Measurements from ENCODE around the gene STK32B.

Gene STK32B

DNA sequence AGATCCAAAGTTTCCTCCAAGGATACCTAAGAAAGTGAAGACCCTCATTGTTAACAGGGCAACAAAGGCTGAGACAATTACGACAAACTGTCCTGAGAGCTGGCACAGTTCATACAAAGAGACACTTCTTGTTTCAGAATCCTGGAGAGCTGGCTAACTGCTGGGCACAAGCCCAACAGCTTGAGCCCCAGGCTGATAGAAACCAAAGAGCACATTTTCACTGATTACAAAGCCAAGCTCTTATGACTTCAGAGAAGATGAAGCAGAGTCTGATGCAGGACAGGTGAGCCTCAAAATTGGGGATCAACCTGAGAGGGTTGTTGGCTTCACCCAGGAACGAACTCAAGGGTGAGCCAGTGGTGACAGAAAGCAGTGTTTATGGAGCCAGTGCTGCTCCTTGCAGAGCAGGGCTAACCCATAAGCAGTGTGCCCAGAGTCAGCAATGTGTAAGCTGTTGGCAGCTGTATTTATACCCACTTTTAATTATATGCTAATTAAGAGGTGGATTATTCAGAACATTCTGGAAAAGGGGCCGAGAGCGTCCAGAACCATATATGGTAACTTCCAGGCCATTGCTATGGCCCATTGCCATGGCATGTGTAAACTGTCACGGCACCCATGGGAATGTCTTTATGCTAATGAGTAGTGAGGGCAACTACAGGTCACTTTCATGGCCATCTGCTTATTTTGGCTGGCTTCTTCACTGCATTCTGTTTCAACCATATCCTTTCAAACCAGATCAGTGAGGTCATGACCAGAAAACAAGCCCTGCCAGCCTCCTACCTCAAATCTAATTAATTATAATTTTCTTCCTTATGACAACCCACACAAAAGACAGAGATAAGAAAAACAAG, 473.4 kb downstream of the STK32B start:
- no peak overlapping the region for H3K4me2 ChIP-seq (ENCODE audit: low read length)
- peaks cover 4% of the 10 kb centered on the region for H3K4me1 ChIP-seq (ENCODE audit: control insufficient read depth, insufficient read depth, low read length)
- no peaks in the 10 kb centered on the region for H3K9me3 ChIP-seq (replicated peaks; ENCODE audit: low read length)
- no peak overlapping the region for H3K9ac ChIP-seq (ENCODE audit: low read depth, low read length)
- no peaks in the 10 kb centered on the region for H3K27me3 ChIP-seq (ENCODE audit: control insufficient read depth, insufficient read depth, low read length)
- peaks cover 14% of the 10 kb centered on the region for H3K36me3 ChIP-seq (ENCODE audit: insufficient read depth, low read length)
- no peak overlapping the region for H3K4me3 ChIP-seq (ENCODE audit: low read length)

DNA sequence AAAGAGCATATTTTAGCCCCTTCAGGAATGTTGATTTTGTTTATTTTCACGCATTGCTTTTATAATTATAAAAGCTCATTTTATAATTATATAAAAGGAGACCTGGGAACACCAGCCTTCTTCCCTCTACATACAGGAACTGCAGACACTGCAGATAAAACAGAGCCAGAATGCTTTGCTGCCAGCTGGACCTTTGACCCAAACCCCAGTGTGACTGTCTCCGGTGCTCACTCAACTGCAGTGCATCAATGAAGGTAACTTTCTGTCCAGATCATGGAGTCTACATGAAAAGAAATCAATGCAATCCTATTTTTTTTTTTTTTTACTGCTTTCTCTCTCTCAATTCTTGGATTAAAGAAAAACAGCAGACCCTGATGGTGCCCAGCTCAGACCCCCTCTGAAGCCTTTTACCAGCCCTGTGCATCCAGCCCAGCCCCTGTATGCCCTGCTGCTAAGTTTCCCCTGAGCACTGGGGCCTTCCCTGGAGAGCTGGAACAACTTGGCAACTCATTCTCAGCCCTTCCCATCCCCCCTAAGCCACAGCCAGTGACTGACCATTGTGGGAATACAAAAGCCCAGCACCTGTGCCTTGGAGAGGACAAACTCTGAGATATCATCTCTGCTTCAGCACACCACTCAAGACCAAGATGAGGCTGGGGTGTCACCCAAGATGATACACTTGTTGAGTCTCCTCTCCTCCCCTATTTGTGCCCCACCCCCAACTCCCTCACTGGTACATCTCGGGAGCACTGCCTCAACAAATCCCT, 475.0 kb downstream of the STK32B start:
- no peaks in the 10 kb centered on the region for H3K27me3 ChIP-seq (ENCODE audit: control insufficient read depth, insufficient read depth, low read length)
- peaks cover 23% of the 10 kb centered on the region for H3K36me3 ChIP-seq (ENCODE audit: insufficient read depth, low read length)
- H3K9ac ChIP-seq (ENCODE audit: low read depth, low read length), result no peak overlapping the region
- H3K4me2 ChIP-seq (ENCODE audit: low read length), result no peak overlapping the region
- H3K9me3 ChIP-seq (replicated peaks; ENCODE audit: low read length), result no peaks in the 10 kb centered on the region
- no peak overlapping the region for H3K4me3 ChIP-seq (ENCODE audit: low read length)
- H3K4me1 ChIP-seq (ENCODE audit: control insufficient read depth, insufficient read depth, low read length), result peaks cover 4% of the 10 kb centered on the region

DNA sequence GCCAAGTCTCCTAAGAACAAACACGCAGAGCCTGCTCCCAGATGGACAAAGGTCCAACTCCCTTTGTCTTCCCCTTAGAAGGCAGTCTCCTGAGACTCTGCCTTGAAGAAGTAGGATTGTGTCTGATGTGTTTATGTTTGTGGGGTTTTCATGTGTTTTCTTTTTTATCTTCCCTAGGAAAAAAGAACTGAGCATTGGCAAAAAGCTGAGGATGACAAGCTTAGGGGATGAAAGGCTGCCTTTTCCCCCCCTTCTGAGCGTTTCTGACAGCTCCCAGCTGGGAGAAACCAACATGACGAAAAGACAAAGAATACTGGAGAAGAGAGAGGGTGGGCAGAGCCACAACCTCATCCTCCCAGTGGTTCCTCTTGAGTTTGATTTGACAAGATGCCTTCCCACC, 475.9 kb downstream of the STK32B start:
- H3K4me3 ChIP-seq (ENCODE audit: low read length), result no peak overlapping the region
- peaks cover 25% of the 10 kb centered on the region for H3K36me3 ChIP-seq (ENCODE audit: insufficient read depth, low read length)
- H3K4me1 ChIP-seq (ENCODE audit: control insufficient read depth, insufficient read depth, low read length), result peaks cover 4% of the 10 kb centered on the region
- H3K4me2 ChIP-seq (ENCODE audit: low read length), result no peak overlapping the region
- no peak overlapping the region for H3K9ac ChIP-seq (ENCODE audit: low read depth, low read length)
- H3K9me3 ChIP-seq (replicated peaks; ENCODE audit: low read length), result no peaks in the 10 kb centered on the region
- H3K27me3 ChIP-seq (ENCODE audit: control insufficient read depth, insufficient read depth, low read length), result no peaks in the 10 kb centered on the region

DNA sequence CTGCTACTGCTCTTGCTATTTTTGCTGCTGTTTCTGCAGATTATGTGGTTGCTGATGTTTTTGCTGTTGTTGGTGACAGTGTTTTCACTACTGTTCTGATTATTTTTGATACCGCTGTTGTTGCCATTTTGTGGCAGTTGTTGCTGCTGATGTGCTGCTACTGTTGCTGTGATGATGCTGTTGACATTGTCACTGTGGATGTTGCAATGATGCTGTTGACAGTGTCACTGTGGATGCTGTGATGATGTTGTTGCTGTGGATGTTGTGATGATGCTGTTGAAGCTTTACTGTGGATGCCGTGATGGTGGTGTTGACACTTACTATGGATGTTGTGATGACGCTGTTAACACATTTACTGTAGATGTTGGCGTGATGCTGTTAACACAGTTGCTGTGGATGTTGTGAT, 476.8 kb downstream of the STK32B start:
- H3K27me3 ChIP-seq (ENCODE audit: control insufficient read depth, insufficient read depth, low read length), result no peaks in the 10 kb centered on the region
- H3K9ac ChIP-seq (ENCODE audit: low read depth, low read length), result no peak overlapping the region
- H3K9me3 ChIP-seq (replicated peaks; ENCODE audit: low read length), result no peaks in the 10 kb centered on the region
- no peak overlapping the region for H3K4me3 ChIP-seq (ENCODE audit: low read length)
- H3K4me2 ChIP-seq (ENCODE audit: low read length), result no peak overlapping the region
- peaks cover 4% of the 10 kb centered on the region for H3K4me1 ChIP-seq (ENCODE audit: control insufficient read depth, insufficient read depth, low read length)
- H3K36me3 ChIP-seq (ENCODE audit: insufficient read depth, low read length), result peaks cover 25% of the 10 kb centered on the region

DNA sequence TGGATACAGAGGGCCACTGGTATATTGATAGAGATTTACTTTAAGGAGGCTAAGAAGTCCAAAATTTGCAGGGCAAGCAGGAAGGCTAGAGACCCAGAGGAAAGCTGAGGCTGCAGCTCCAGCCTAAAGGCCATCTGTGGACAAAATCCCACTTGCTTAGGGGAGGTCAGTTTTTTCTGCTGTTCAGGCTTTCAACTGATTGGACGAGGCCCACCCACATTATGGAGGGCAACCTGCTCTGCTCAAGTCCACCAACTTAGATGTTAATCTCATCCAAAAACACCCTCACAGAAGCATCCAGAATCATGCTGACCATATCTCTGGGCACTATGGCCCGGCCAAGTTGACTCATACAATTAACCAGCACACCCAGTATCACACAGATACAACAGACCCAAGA, 480.8 kb downstream of the STK32B start:
- H3K4me2 ChIP-seq (ENCODE audit: low read length), result no peak overlapping the region
- H3K9me3 ChIP-seq (replicated peaks; ENCODE audit: low read length), result no peaks in the 10 kb centered on the region
- peaks cover 37% of the 10 kb centered on the region for H3K36me3 ChIP-seq (ENCODE audit: insufficient read depth, low read length)
- no peaks in the 10 kb centered on the region for H3K27me3 ChIP-seq (ENCODE audit: control insufficient read depth, insufficient read depth, low read length)
- no peak overlapping the region for H3K4me3 ChIP-seq (ENCODE audit: low read length)
- H3K9ac ChIP-seq (ENCODE audit: low read depth, low read length), result no peak overlapping the region
- H3K4me1 ChIP-seq (ENCODE audit: control insufficient read depth, insufficient read depth, low read length), result no peaks in the 10 kb centered on the region

DNA sequence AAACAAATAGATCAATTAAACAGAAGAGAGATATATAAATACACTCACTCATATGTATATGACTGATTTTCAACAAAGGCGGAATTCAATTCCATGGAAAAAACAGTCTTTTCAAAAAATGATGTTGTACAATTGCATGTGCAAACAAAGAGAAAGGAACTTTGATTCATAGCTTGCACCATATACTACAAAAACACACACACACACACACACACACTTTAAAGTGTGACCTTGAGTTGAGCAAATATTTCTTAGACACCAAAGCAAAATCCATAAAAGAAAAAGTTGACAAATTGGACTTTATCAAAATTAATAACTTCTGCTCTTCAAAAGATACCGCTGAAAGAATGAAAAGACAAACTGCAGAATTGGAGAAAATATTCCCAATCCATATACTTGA, 488.3 kb downstream of the STK32B start:
- no peak overlapping the region for H3K4me3 ChIP-seq (ENCODE audit: low read length)

DNA sequence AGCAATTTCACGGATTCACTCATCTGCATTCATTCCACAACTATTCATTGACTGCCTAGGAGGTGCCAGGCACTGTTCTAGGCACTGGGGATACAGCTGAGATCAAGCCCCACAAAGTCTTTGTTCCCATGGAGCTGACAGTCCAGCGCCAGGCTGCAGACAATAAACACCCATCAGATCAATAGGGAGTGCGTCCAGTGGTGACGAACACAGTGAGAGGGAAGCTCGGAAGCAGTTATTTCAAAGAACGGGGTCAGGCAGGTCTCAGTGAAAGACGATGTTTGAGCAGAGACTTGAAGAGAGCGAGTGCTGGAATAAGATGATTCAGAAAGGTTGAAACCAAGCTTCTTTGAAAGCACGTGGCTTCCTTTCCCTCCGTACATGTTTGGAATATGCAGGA, 489.9 kb downstream of the STK32B start:
- Histone ChIP-seq H3K27me3 (ENCODE audit: control insufficient read depth, insufficient read depth, low read length) (no peaks in the 10 kb centered on the region), H3K9ac (ENCODE audit: low read depth, low read length) (no peak overlapping the region), H3K4me2 (ENCODE audit: low read length) (no peak overlapping the region), H3K4me3 (ENCODE audit: low read length) (no peak overlapping the region), H3K36me3 (ENCODE audit: insufficient read depth, low read length) (peaks cover 5% of the 10 kb centered on the region), H3K4me1 (ENCODE audit: control insufficient read depth, insufficient read depth, low read length) (no peaks in the 10 kb centered on the region), H3K9me3 (replicated peaks; ENCODE audit: low read length) (no peaks in the 10 kb centered on the region)

More for the DNA sequence above, 488.3 kb downstream of the STK32B start:
- H3K9ac ChIP-seq (ENCODE audit: low read depth, low read length), result no peak overlapping the region
- H3K36me3 ChIP-seq (ENCODE audit: insufficient read depth, low read length), result peaks cover 6% of the 10 kb centered on the region
- no peaks in the 10 kb centered on the region for H3K9me3 ChIP-seq (replicated peaks; ENCODE audit: low read length)
- H3K4me1 ChIP-seq (ENCODE audit: control insufficient read depth, insufficient read depth, low read length), result no peaks in the 10 kb centered on the region
- no peak overlapping the region for H3K4me2 ChIP-seq (ENCODE audit: low read length)
- no peaks in the 10 kb centered on the region for H3K27me3 ChIP-seq (ENCODE audit: control insufficient read depth, insufficient read depth, low read length)

DNA sequence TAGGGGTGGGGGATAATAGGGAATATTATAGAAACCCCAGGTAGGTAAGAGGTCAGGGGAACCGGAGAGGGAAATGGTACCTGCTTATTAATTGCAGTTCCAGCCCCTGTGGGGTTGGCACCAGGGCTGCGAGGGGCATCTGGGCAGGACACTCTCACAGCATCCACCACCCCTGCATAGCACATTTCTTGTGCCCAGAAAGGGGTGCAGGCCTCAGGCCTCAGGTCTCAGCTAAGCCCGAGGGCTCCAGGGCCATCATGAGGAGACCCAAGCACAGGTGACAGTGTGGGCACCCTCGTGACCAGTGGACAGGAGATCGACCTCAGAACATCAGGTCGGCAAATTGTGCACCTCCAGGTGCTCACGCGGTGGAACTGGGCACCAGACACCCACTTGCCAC, 492.4 kb downstream of the STK32B start:
- H3K36me3 ChIP-seq (ENCODE audit: insufficient read depth, low read length), result peaks cover 23% of the 10 kb centered on the region
- H3K27me3 ChIP-seq (ENCODE audit: control insufficient read depth, insufficient read depth, low read length), result no peaks in the 10 kb centered on the region
- no peak overlapping the region for H3K4me3 ChIP-seq (ENCODE audit: low read length)
- H3K4me2 ChIP-seq (ENCODE audit: low read length), result no peak overlapping the region
- no peaks in the 10 kb centered on the region for H3K9me3 ChIP-seq (replicated peaks; ENCODE audit: low read length)
- H3K9ac ChIP-seq (ENCODE audit: low read depth, low read length), result no peak overlapping the region
- no peaks in the 10 kb centered on the region for H3K4me1 ChIP-seq (ENCODE audit: control insufficient read depth, insufficient read depth, low read length)

DNA sequence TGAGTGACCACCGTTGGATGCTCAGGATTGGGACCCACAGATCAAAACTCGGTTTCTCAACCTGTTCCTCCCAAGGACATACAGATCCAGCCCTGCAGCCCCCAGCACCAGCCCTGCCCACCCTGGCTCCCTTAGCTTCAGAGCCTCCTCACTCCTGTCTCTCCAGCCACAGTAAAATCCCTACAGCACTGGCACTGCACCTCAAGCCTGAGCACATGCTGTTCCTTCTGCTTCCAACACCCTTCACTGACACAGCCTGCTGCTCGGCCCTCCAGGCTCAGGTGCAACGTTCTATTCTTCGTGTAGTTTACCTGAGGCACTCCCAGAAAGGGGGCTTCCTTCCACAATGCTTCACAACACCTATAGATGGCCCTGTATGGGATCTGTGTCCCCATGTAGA, 493.5 kb downstream of the STK32B start:
- Histone ChIP-seq H3K9me3 (replicated peaks; ENCODE audit: low read length) (no peaks in the 10 kb centered on the region), H3K4me1 (ENCODE audit: control insufficient read depth, insufficient read depth, low read length) (no peaks in the 10 kb centered on the region), H3K27me3 (ENCODE audit: control insufficient read depth, insufficient read depth, low read length) (no peaks in the 10 kb centered on the region), H3K36me3 (ENCODE audit: insufficient read depth, low read length) (peaks cover 28% of the 10 kb centered on the region), H3K4me3 (ENCODE audit: low read length) (no peak overlapping the region), H3K9ac (ENCODE audit: low read depth, low read length) (no peak overlapping the region), H3K4me2 (ENCODE audit: low read length) (no peak overlapping the region)

DNA sequence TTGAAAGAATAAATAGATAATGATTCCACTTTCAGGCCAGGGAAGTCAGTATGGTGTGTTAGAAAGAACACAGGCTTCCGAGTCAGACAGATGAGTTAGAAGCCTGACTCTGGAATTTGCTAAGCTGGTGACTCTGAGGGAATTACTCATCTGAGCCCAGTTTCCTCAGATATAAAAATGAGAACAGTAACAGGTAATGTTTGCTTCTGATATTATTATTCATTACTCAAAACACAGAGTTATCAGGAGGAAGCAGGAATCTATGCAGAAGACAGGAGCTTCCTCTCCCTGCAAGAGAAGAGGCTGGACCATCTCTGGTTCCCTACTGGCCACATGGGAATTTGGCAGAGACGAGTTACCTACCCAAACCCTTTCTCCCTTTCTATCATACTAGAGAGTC, 494.0 kb downstream of the STK32B start:
- no peak overlapping the region for H3K9ac ChIP-seq (ENCODE audit: low read depth, low read length)
- H3K36me3 ChIP-seq (ENCODE audit: insufficient read depth, low read length), result peaks cover 28% of the 10 kb centered on the region
- H3K9me3 ChIP-seq (replicated peaks; ENCODE audit: low read length), result no peaks in the 10 kb centered on the region
- H3K4me3 ChIP-seq (ENCODE audit: low read length), result no peak overlapping the region
- H3K27me3 ChIP-seq (ENCODE audit: control insufficient read depth, insufficient read depth, low read length), result no peaks in the 10 kb centered on the region
- no peaks in the 10 kb centered on the region for H3K4me1 ChIP-seq (ENCODE audit: control insufficient read depth, insufficient read depth, low read length)
- no peak overlapping the region for H3K4me2 ChIP-seq (ENCODE audit: low read length)

DNA sequence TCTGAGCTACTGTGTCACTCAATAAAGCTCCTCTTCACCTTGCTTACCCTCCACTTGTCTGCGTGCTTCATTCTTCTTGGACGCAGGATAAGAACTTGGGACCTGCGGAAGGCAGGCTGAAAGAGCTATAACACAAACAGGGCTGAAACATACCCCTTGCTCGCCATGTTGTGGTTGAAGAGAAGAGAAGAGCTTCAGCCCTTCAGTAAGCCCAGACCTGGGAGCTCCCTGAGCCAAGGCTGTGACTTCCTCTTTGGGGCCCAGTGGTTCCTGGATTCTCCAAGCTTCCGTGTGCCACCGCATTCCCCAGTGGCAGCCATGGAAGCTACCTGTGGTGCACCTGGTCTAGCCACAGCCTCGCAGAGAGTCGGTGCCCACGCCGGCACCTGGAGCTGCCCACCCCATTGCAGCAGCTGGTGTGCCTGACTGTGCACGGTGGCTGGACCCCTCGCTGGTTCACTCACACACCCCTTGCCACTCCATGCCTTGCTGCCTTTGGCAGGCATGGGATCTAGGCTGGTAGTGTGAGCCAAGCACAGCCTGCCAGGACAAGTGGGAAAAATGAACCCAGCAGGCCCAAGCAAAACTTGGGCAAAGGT, 496.5 kb downstream of the STK32B start:
- H3K4me1 ChIP-seq (ENCODE audit: control insufficient read depth, insufficient read depth, low read length), result no peaks in the 10 kb centered on the region
- H3K36me3 ChIP-seq (ENCODE audit: insufficient read depth, low read length), result peaks cover 39% of the 10 kb centered on the region
- no peak overlapping the region for H3K9ac ChIP-seq (ENCODE audit: low read depth, low read length)
- no peak overlapping the region for H3K4me2 ChIP-seq (ENCODE audit: low read length)
- no peaks in the 10 kb centered on the region for H3K27me3 ChIP-seq (ENCODE audit: control insufficient read depth, insufficient read depth, low read length)
- H3K4me3 ChIP-seq (ENCODE audit: low read length), result no peak overlapping the region
- no peaks in the 10 kb centered on the region for H3K9me3 ChIP-seq (replicated peaks; ENCODE audit: low read length)
